KMS-11 (cell line): Measurements from ENCODE around the gene SERPINA5.

Source experiments
- H2AFZ ChIP-seq: fragments of 200-600 bp; sonication (generic); 2 replicates; pipeline ENCODE4 v1.6.1; 2016; ENCODE audit warnings: antibody characterized with exemption, mixed run types, low read depth
- H3K27ac ChIP-seq: fragments of 200-600 bp; sonication (generic); 2 replicates; pipeline ENCODE4 v1.6.1; 2016; ENCODE audit warnings: mild to moderate bottlenecking, mixed run types
- H3K27me3 ChIP-seq: fragments of 200-600 bp; sonication (generic); 2 replicates; pipeline ENCODE4 v1.6.1; 2017; ENCODE audit warnings: mild to moderate bottlenecking, low read depth, mixed run types, moderate library complexity; ENCODE audit not compliant: insufficient read depth
- H3K36me3 ChIP-seq: fragments of 200-600 bp; sonication (generic); 2 replicates; pipeline ENCODE4 v1.6.1; 2017; ENCODE audit warnings: mild to moderate bottlenecking, mixed run types; ENCODE audit not compliant: insufficient read depth
- H3K4me1 ChIP-seq: fragments of 200-600 bp; sonication (generic); 2 replicates; pipeline ENCODE4 v1.6.1; 2016; ENCODE audit warnings: mild to moderate bottlenecking, low read depth, mixed run types; ENCODE audit not compliant: poor library complexity, severe bottlenecking
- H3K4me2 ChIP-seq: fragments of 200-600 bp; sonication (generic); 2 replicates; pipeline ENCODE4 v1.7.0; 2016; ENCODE audit warnings: mild to moderate bottlenecking, mixed run types
- H3K4me3 ChIP-seq: fragments of 200-600 bp; sonication (generic); IDR thresholded peaks from 2 replicates; pipeline ENCODE4 v1.6.1; 2017; ENCODE audit warnings: low read depth, low read length, mixed read lengths; ENCODE audit not compliant: insufficient read depth
- H3K79me2 ChIP-seq: fragments of 200-600 bp; sonication (generic); 2 replicates; pipeline ENCODE4 v1.6.1; 2016; ENCODE audit warnings: low read depth, mixed run types; ENCODE audit not compliant: insufficient read depth
- H3K9ac ChIP-seq: fragments of 200-600 bp; sonication (generic); 2 replicates; pipeline ENCODE4 v1.6.1; 2016; ENCODE audit warnings: mild to moderate bottlenecking, mixed run types
- H4K20me1 ChIP-seq: fragments of 200-600 bp; sonication (generic); 2 replicates; pipeline ENCODE4 v1.6.1; 2016; ENCODE audit warnings: mild to moderate bottlenecking, mixed run types; ENCODE audit not compliant: insufficient read depth
- TF ChIP-seq, protein P1 (sequence below): fragments of 200-600 bp; sonication (generic); conservative IDR thresholded peaks from 2 replicates; pipeline ENCODE4 v1.6.1; 2017; ENCODE audit warnings: low read depth, mild to moderate bottlenecking, antibody characterized with exemption, low read length, moderate library complexity, mixed read lengths

Gene SERPINA5

DNA sequence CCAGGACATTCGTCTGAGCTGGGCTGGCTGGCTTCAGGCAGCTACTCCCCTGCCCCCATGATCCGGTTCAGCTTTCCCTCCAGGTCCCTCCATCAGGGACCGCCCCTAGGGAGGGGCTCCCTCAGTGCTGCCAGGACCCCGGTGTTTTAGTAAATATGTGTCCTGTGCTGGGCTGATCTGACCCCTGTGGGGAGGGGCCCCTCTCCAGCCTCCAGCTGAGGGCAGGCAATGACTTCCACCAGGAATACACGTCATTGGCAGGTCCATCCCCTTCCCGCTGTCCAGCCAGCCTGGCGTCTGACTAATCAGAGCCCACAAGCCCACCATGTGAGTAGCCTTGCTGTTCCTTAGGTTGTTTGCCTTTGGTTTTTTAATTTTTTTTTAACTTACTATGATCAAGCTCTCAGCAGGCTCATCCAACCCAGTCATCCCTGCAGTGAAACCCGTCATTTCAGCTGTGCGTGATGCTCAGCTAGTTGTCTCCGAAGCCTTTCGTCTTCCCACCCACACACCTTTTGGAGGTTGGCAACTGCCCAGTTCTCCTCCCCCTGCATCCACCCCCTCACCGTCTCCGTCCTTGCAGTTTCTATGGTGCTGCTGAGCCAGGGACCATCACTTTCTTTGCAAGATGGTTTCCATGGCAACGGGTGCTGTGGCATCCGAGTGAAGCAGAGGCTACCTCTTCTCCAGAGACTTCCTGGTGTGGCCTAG is 35.9 kb upstream of the SERPINA5 start:
- no peak overlapping the region for H3K4me3 ChIP-seq
- H2AFZ ChIP-seq: no peak overlapping the region
- H3K4me1 ChIP-seq: no peaks in the 10 kb centered on the region
- no peaks in the 10 kb centered on the region for H3K79me2 ChIP-seq
- H3K27me3 ChIP-seq: no peaks in the 10 kb centered on the region
- no peaks in the 10 kb centered on the region for H3K36me3 ChIP-seq
- H3K27ac ChIP-seq: no peak overlapping the region
- H3K9ac ChIP-seq: no peak overlapping the region
- TF ChIP-seq, protein P1, sequence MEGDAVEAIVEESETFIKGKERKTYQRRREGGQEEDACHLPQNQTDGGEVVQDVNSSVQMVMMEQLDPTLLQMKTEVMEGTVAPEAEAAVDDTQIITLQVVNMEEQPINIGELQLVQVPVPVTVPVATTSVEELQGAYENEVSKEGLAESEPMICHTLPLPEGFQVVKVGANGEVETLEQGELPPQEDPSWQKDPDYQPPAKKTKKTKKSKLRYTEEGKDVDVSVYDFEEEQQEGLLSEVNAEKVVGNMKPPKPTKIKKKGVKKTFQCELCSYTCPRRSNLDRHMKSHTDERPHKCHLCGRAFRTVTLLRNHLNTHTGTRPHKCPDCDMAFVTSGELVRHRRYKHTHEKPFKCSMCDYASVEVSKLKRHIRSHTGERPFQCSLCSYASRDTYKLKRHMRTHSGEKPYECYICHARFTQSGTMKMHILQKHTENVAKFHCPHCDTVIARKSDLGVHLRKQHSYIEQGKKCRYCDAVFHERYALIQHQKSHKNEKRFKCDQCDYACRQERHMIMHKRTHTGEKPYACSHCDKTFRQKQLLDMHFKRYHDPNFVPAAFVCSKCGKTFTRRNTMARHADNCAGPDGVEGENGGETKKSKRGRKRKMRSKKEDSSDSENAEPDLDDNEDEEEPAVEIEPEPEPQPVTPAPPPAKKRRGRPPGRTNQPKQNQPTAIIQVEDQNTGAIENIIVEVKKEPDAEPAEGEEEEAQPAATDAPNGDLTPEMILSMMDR: no peak
- H3K4me2 ChIP-seq: no peak overlapping the region
- no peaks in the 10 kb centered on the region for H4K20me1 ChIP-seq

DNA sequence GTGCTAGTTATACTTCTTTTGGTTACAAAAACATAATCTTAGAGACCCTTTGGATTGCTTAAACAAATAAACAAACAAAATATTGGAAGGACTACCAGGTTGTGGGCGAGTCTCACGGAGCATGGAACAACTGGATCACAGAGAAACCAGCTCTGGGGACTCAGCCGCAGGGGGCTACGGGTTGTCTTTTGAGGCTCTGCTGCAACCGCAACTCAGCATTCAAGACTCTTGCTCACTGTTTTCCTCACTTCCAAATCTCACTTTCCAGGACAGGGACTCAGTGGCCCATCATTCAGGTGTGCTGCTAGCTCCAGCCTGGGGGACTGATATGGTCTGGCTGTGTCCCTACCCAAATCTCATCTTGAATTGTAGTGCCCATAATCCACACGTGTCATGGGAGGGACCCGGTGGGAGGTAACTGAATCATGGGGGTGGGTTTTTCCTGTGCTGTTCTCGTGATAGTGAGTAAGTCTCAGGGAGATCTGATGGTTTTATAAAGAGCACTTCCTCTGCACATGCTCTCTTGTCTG is 34.0 kb upstream of the SERPINA5 start:
- no peaks in the 10 kb centered on the region for H3K4me1 ChIP-seq
- H3K4me3 ChIP-seq: no peak overlapping the region
- TF ChIP-seq, protein P1: no peak
- no peak overlapping the region for H3K4me2 ChIP-seq
- no peak overlapping the region for H3K27ac ChIP-seq
- H3K9ac ChIP-seq: no peak overlapping the region
- no peak overlapping the region for H2AFZ ChIP-seq
- H3K79me2 ChIP-seq: no peaks in the 10 kb centered on the region
- H3K27me3 ChIP-seq: no peaks in the 10 kb centered on the region
- H4K20me1 ChIP-seq: no peaks in the 10 kb centered on the region
- no peaks in the 10 kb centered on the region for H3K36me3 ChIP-seq

DNA sequence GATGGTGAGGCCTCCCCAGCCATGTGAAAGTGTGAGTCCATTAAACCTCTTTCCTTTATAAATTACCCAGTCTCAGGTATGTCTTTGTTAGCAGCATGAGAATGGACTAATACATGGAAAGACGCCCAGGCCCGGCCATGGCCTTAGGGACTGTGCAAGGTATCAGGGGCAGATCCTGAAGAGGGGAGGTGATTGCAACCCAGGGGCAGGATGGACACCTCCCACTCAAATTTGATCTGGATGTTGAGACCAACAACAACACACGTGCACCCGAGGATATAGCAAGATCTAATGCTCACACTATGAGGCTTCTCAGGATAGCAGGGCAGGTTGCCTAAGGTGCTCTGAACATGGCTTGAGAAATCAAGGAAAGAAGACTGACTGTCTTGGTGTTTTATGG is 33.5 kb upstream of the SERPINA5 start:
- H3K9ac ChIP-seq: no peak overlapping the region
- no peaks in the 10 kb centered on the region for H3K36me3 ChIP-seq
- no peaks in the 10 kb centered on the region for H3K27me3 ChIP-seq
- H3K4me3 ChIP-seq: no peak overlapping the region
- H3K4me2 ChIP-seq: no peak overlapping the region
- H3K79me2 ChIP-seq: no peaks in the 10 kb centered on the region
- H2AFZ ChIP-seq: no peak overlapping the region
- H3K4me1 ChIP-seq: no peaks in the 10 kb centered on the region
- H3K27ac ChIP-seq: no peak overlapping the region
- no peaks in the 10 kb centered on the region for H4K20me1 ChIP-seq
- TF ChIP-seq, protein P1: no peak

DNA sequence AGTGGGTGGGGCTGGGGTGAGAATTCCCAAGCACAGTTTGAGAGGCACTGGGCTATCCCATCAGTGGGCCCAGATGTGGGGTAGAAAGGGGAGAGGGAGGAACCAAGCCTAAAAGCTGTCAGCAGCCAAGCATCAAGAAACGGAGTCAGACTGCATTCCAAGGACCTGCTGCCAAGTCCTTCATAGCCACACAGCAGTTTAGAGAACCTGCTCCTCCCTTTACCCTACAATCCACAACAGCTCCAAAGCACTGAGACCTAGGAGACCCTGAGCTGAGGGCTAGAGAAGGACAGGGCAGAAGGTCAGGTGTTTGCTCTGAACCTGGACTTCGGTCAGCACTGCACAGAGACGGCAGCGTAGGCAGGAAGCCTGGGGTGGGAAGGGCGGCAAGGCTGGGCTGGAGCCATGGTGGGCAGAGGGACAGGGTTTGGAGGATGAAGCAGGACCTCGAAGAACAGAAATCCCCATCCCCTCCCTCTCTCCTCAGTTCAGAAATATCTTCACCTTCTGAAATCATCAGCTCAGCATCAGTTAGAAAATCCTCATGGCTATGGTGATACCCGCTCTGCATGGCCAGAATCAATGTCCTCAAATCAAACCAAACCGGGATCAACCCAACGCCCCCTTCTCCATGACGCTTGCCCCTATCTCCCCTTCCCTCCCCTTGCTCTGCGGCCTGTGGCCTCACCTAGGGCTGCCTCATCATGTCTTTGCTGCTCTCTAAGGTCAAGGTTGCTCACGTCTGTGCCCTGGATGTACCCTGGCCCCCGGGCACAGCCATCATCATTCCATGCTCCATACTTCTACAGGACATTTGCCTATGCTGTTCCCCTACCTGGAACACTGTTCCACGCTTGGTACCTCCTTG is 32.9 kb upstream of the SERPINA5 start:
- H3K4me2 ChIP-seq: no peak overlapping the region
- H3K36me3 ChIP-seq: no peaks in the 10 kb centered on the region
- H4K20me1 ChIP-seq: no peaks in the 10 kb centered on the region
- H3K4me1 ChIP-seq: no peaks in the 10 kb centered on the region
- no peak overlapping the region for H3K27ac ChIP-seq
- H2AFZ ChIP-seq: no peak overlapping the region
- H3K79me2 ChIP-seq: no peaks in the 10 kb centered on the region
- TF ChIP-seq, protein P1: no peak
- no peaks in the 10 kb centered on the region for H3K27me3 ChIP-seq
- no peak overlapping the region for H3K9ac ChIP-seq
- H3K4me3 ChIP-seq: no peak overlapping the region
